T-helper 2 cell treated with Interferon-gamma antibody and Interleukin-4, amounts not matched to agents 5 μg/mL and 100 μg/mL, for 36 hours (primary cell): ENCODE results near the gene PLEKHJ1.
A peak's percentile ranks its signal among the peaks of the same experiment; 100 is the strongest.

Source experiments
- DNase-seq: peaks from one replicate; pipeline ENCODE4 v3.0.0; 2021; ENCODE audit warnings: low spot score
- H3K27ac Mint-ChIP-seq: one replicate; pipeline ENCODE4 v1.8.0; 2021; ENCODE audit warnings: mild to moderate bottlenecking, mixed read lengths
- H3K27me3 Mint-ChIP-seq: one replicate; pipeline ENCODE4 v1.8.0; 2021; ENCODE audit warnings: low read depth, mixed read lengths
- H3K36me3 Mint-ChIP-seq: one replicate; pipeline ENCODE4 v1.8.0; 2021; ENCODE audit warnings: low read depth, mixed read lengths
- H3K4me1 Mint-ChIP-seq: one replicate; pipeline ENCODE4 v1.8.0; 2021; ENCODE audit warnings: low read depth, mixed read lengths
- H3K4me3 Mint-ChIP-seq: one replicate; pipeline ENCODE4 v1.8.0; 2022; ENCODE audit warnings: mild to moderate bottlenecking, moderate library complexity, mixed read lengths
- H3K9me3 Mint-ChIP-seq: one replicate; pipeline ENCODE4 v1.8.0; 2021; ENCODE audit warnings: mixed read lengths

PLEKHJ1 gene

DNA sequence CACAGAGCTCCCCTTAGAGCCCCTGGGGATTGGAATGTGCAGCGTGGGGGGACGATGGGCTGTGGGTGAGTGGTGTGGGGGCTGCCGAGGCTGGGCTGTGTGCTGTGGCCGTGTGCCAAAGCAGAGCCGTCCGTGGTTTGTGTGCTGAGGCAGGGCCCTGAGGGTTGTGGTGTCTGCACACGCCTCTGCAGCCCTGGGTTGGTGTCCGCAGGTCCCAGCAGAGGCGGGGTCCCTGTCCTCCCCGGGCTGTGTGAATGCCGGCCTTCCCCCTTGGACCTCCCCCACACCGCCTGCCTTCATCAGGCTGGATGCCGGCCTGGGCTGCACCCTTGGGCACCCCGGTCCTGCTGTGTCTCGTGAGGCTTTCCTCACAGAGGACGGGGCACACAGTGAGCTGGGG is 46.2 kb downstream of the PLEKHJ1 start:
- Mint-ChIP-seq H3K4me3 (no peak overlapping the region), H3K9me3 (no peaks in the 10 kb centered on the region), H3K36me3 (peaks cover 29% of the 10 kb centered on the region), H3K4me1 (no peaks in the 10 kb centered on the region), H3K27me3 (no peaks in the 10 kb centered on the region), H3K27ac (no peak overlapping the region)
- DNase-seq, result no peak

DNA sequence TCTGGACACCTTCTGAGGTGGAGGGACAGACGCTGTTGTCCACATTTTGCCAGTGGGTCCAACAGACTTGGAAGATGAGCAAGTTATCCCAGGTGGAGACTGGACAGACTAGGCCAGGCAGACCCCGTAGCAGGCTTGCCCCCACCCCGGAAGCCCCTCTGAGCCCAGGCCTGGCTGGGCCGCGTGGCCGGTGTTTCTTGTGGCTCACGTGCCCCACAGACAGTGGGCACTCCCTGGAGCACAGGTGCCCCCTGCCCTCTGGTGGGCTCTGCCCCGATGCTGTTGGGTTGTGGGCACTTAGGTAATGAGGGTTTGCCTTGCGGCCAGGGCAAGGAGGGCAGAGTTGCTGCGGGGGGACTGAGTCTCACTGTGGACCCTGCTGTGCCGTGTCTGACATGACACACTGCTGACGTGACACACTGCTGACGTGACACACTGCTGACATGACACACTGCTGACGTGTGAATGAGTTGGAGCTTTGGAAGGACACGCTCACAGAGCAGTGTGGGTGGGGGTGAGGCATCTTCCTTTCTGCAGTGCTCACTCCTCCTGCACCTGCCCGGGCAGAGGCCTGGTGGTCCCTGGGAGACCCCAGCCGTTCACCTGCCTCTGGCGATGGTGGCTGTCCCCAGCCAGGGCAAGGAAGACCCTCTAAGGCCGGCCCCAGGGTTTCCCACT is 47.3 kb downstream of the PLEKHJ1 start:
- Mint-ChIP-seq H3K4me3 (no peak overlapping the region), H3K27ac (peak overlapping the region; percentile 26), H3K36me3 (peaks cover 35% of the 10 kb centered on the region), H3K27me3 (no peaks in the 10 kb centered on the region), H3K4me1 (no peaks in the 10 kb centered on the region), H3K9me3 (no peaks in the 10 kb centered on the region)
- peak; percentile 16 for DNase-seq

DNA sequence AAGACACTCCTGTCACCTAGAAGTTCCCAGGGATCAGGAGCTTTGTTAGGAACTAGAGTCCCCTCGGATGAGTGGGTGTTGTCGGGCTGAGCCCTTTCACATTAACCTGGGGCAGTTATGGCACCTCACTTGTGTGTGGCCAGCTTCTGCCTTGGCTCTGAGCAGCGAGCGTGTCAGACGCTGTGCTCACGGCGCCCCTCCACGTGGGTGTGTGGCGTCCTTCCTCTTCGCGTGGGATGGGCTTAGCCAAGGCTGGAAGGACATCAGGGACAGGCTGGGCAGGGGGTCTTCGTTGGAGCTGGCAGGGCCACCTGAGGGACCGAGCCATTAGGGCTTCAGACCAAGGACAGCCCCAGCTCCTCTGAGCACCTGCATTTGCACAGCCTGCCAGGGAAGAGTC is 49.0 kb downstream of the PLEKHJ1 start:
- Mint-ChIP-seq H3K36me3 (peaks cover 25% of the 10 kb centered on the region), H3K27me3 (no peaks in the 10 kb centered on the region), H3K27ac (no peak overlapping the region), H3K4me3 (no peak overlapping the region), H3K9me3 (no peaks in the 10 kb centered on the region), H3K4me1 (no peaks in the 10 kb centered on the region)
- DNase-seq, result no peak

DNA sequence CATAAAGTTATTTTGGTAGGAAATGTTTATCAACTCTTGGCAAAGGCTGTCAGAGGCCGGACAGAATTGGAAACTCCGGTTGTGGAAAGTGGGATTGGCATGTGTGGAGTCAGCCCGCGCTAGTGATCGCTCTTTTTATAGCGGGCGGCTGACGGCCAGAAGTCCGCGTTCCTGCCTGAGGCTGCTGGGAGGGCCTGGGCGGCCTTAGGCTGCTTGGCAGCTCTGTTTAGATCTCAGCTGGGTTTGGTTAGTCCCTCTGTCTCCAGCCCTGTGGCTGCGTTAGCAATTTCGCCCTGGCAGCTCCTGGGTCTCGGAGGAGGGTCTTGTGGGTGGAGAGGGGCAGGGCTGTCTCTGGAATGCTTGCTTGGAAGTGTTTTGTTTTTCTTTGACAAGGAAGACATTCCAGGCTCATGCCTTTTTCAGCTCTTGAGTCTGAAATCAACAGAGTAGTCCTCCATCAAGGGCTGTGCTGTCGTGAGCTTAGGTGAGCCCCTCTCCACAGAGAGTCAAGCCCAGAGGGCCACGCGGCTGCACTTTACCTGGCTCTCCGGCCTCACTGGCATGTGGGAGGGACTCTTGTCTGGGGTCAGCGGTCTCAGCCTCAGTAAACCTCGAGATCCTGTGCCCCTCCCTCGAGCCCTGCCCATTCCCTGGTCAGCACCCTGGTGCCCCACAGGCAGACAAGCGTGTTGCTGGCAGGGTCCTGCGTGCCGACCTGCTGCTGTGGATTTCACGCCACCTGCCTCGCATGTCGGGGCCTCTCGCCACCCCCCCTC is 49.9 kb downstream of the PLEKHJ1 start:
- H3K4me1 Mint-ChIP-seq, result no peaks in the 10 kb centered on the region
- H3K4me3 Mint-ChIP-seq, result no peak overlapping the region
- H3K27ac Mint-ChIP-seq, result no peak overlapping the region
- H3K27me3 Mint-ChIP-seq, result no peaks in the 10 kb centered on the region
- H3K9me3 Mint-ChIP-seq, result no peaks in the 10 kb centered on the region
- peaks cover 23% of the 10 kb centered on the region for H3K36me3 Mint-ChIP-seq
- DNase-seq, result no peak

DNA sequence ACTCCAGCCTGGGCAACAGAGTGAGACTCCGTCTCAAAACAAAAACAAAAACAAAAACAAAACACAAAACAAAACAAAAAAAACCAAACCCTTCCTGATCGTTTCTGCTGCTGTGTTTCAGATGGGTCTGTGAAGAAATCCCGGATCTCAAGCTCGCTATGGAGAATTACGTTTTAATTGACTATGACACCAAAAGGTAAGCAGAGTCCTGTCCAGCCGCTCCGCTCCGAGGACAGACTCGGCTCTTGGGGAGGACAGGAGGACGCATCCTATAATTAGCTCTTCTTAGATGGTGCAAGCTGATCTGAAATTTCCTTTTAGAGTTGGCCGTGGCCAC is 50.4 kb downstream of the PLEKHJ1 start:
- H3K27me3 Mint-ChIP-seq, result no peaks in the 10 kb centered on the region
- H3K9me3 Mint-ChIP-seq, result no peaks in the 10 kb centered on the region
- DNase-seq, result no peak
- H3K27ac Mint-ChIP-seq, result no peak overlapping the region
- no peaks in the 10 kb centered on the region for H3K4me1 Mint-ChIP-seq
- no peak overlapping the region for H3K4me3 Mint-ChIP-seq
- H3K36me3 Mint-ChIP-seq, result peaks cover 20% of the 10 kb centered on the region

DNA sequence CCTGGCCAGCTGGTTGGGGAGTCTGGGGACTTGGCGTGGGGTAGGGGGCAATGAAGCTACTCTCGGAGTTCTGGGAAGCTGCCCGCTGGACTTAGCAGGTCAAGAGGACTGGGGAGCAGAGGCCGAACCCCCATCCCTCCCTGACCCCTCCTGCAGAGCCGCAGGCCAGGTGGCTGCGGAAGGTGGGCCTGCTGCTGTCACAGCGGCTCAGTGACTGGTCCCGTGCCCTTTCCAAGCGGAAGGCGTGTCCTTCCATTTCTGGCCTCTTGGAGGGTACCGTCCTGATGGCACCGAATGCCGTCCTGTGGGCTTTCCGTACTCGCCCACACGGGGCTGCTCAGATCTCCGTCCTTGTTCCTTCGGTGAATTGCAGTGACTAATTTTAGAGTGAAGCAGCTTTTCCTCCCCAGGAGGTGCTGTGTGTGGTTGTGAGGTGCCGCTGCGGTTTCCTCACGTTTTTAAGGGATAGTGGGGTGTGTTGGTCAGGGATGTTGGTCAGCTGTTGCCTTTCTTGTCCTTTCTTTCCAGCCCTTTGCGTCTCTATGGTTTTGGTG is 51.6 kb downstream of the PLEKHJ1 start:
- Mint-ChIP-seq H3K27me3 (no peaks in the 10 kb centered on the region), H3K4me1 (no peaks in the 10 kb centered on the region), H3K27ac (no peak overlapping the region), H3K4me3 (no peak overlapping the region), H3K9me3 (no peaks in the 10 kb centered on the region), H3K36me3 (peaks cover 19% of the 10 kb centered on the region)
- DNase-seq, result no peak
